HCT116 (cell line): ENCODE measurements around the gene MYH10.

ENCODE experiments used
- CEBPB ChIP-seq: IDR thresholded peaks from 2 replicates; pipeline ENCODE4 v1.6.1; 2012; ENCODE audit warnings: low read depth
- EGR1 ChIP-seq: IDR thresholded peaks from 2 replicates; pipeline ENCODE4 v1.6.1; 2012; ENCODE audit warnings: low read depth
- EZH2 ChIP-seq: fragments of 200-600 bp; sonication (generic); IDR thresholded peaks from 2 replicates; pipeline ENCODE4 v1.6.1; 2017; ENCODE audit warnings: antibody characterized with exemption, mixed run types
- JUND ChIP-seq: IDR thresholded peaks from 2 replicates; pipeline ENCODE4 v1.6.1; 2012
- POLR2A ChIP-seq: IDR thresholded peaks from 2 replicates; pipeline ENCODE4 v1.7.0; 2011; ENCODE audit warnings: borderline replicate concordance; ENCODE audit not compliant: insufficient read depth, insufficient read length; ENCODE audit errors: extremely low read depth
- POLR2AphosphoS5 ChIP-seq: IDR thresholded peaks from 2 replicates; pipeline ENCODE4 v1.6.1; 2011; ENCODE audit warnings: mild to moderate bottlenecking, low read depth, low read length, moderate library complexity
- SIN3A ChIP-seq: IDR thresholded peaks from 2 replicates; pipeline ENCODE4 v1.6.1; 2012; ENCODE audit warnings: low read depth
- ZFX ChIP-seq: fragments of 450-650 bp; IDR thresholded peaks from 2 replicates; pipeline ENCODE4 v1.6.1; 2017
- ZNF274 ChIP-seq: fragments of 200-500 bp; sonication (Bioruptor generic); IDR thresholded peaks from 2 replicates; pipeline ENCODE4 v1.6.1; 2014; ENCODE audit warnings: mild to moderate bottlenecking, low read depth, low read length, inconsistent platforms
- TF ChIP-seq, protein P1 (sequence below), 3 experiments: fragments of 200-600 bp in 1 of 3; sonication (generic) in 1 of 3; IDR thresholded peaks in 2 of 3; conservative IDR thresholded peaks in 1 of 3; 2 replicates each; pipeline ENCODE4 v1.5.1; 2012 to 2017; ENCODE audit warnings: low read depth in 2 of 3, low read length in 2 of 3, antibody characterized with exemption in 1 of 3, borderline replicate concordance in 1 of 3, control low read depth in 1 of 3, mild to moderate bottlenecking in 1 of 3, mixed read lengths in 1 of 3, mixed run types in 1 of 3, moderate library complexity in 1 of 3; ENCODE audit not compliant: insufficient read depth in 1 of 3
- TF ChIP-seq, protein P2 (sequence below): IDR thresholded peaks from 2 replicates; pipeline ENCODE4 v1.6.1; 2012
- TF ChIP-seq, protein P3 (sequence below): IDR thresholded peaks from 2 replicates; pipeline ENCODE4 v1.6.1; 2012; ENCODE audit warnings: low read depth

DNA sequence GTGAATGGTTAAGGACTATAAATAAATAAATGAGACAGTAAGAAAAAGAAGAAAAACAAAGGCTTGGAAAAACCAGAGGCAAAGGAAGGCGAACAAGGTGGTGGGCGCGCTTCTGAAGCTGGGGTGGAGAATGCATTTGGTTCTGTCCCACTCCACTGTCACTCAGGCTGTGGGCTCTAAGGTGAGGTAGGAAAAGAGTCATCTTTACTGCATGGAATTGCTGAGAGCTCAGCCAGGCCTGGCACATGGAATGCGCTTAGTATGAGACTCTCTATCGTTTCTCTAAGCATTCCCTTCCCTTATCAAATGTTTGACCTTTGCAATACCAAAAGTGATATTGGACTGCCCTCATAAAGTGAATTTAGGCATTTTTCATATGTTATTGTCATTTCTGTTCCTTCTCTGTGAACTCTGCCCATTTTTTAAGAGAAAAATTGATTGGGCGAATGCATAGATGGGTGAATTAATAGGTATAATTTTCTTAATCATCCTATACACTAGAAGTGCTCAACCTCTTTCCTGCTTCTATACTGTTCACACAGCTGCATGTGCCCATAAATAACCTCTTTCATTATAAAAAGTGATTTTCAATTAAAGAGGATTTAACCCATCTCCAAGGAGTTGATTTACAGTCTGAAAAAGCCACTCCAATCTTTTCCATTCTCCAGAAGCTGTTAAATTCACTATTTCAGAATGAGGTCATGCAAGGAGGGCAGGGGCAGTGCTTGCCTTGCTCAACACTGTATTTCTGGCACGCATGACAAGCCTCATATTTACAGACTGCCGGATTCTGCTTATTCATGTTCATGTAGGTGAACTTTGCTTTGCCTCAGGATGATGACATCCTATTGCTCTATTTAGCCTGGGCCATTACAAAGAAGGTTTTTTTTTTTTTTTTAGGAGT lies 87.7 kb downstream of the MYH10 start:
- TF ChIP-seq ZFX (no peak), CEBPB (no peak), SIN3A (no peak), ZNF274 (no peak), POLR2AphosphoS5 (no peak), POLR2A (no peak), EGR1 (no peak), EZH2 (no peak), JUND (no peak)
- TF ChIP-seq, protein P1, sequence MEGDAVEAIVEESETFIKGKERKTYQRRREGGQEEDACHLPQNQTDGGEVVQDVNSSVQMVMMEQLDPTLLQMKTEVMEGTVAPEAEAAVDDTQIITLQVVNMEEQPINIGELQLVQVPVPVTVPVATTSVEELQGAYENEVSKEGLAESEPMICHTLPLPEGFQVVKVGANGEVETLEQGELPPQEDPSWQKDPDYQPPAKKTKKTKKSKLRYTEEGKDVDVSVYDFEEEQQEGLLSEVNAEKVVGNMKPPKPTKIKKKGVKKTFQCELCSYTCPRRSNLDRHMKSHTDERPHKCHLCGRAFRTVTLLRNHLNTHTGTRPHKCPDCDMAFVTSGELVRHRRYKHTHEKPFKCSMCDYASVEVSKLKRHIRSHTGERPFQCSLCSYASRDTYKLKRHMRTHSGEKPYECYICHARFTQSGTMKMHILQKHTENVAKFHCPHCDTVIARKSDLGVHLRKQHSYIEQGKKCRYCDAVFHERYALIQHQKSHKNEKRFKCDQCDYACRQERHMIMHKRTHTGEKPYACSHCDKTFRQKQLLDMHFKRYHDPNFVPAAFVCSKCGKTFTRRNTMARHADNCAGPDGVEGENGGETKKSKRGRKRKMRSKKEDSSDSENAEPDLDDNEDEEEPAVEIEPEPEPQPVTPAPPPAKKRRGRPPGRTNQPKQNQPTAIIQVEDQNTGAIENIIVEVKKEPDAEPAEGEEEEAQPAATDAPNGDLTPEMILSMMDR (IDR thresholded peaks at IDR 0.05 in 2 of 3, conservative IDR thresholded peaks at IDR 0.05 in 1 of 3; ENCODE audit: borderline replicate concordance in 1 of 3, insufficient read depth in 1 of 3, low read depth in 2 of 3, low read length in 2 of 3), result no peak
- TF ChIP-seq, protein P2, sequence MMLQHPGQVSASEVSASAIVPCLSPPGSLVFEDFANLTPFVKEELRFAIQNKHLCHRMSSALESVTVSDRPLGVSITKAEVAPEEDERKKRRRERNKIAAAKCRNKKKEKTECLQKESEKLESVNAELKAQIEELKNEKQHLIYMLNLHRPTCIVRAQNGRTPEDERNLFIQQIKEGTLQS, result no peak
- TF ChIP-seq, protein P3, sequence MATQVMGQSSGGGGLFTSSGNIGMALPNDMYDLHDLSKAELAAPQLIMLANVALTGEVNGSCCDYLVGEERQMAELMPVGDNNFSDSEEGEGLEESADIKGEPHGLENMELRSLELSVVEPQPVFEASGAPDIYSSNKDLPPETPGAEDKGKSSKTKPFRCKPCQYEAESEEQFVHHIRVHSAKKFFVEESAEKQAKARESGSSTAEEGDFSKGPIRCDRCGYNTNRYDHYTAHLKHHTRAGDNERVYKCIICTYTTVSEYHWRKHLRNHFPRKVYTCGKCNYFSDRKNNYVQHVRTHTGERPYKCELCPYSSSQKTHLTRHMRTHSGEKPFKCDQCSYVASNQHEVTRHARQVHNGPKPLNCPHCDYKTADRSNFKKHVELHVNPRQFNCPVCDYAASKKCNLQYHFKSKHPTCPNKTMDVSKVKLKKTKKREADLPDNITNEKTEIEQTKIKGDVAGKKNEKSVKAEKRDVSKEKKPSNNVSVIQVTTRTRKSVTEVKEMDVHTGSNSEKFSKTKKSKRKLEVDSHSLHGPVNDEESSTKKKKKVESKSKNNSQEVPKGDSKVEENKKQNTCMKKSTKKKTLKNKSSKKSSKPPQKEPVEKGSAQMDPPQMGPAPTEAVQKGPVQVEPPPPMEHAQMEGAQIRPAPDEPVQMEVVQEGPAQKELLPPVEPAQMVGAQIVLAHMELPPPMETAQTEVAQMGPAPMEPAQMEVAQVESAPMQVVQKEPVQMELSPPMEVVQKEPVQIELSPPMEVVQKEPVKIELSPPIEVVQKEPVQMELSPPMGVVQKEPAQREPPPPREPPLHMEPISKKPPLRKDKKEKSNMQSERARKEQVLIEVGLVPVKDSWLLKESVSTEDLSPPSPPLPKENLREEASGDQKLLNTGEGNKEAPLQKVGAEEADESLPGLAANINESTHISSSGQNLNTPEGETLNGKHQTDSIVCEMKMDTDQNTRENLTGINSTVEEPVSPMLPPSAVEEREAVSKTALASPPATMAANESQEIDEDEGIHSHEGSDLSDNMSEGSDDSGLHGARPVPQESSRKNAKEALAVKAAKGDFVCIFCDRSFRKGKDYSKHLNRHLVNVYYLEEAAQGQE, result no peak
